Subcutaneous adipose tissue (tissue), 4 donors: ENCODE measurements around the gene VLDLR. TPM values are rescaled to one million over a fixed set of nuclear protein-coding genes. Genes with fewer than 3 reads are reported as not detected.

Experiments
- total RNA-seq, 4 donors: library from RNA; depleted of rRNA; stranded (reverse); fragments of >200 nt; gene quantifications; one replicate each; pipeline ENCODE4 v1.1.0, GENCODE V29; 2016
- TF ChIP-seq, protein P1 (sequence below): fragments of 450-650 bp; IDR thresholded peaks from one replicate; pipeline ENCODE4 v1.5.1; 2016; ENCODE audit warnings: low read depth, mild to moderate bottlenecking, control low read depth, antibody characterized with exemption, moderate library complexity

Gene VLDLR
- total RNA-seq, 4 donors from 2014 or later: 8.8 to 16.0 (median 14.2) TPM

DNA sequence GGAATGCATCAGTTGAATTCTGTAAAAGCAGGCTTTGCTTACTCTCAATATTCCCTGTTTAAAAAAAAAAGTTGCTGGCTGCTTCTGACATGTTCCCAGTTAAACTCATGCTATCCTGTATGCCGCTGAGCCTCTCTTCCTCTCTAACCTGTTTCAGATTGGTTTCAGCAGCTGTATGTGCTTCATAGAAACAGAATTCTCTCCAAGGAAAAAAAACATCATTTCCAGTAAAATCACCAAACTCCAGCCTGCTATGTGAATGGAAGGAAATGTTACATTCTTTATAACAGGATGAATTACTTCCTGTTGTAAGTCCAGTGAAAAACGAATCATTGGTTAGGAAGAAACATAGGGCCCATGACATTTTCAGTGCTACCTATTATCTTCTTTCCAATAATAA, 70.0 kb downstream of the VLDLR start:
- TF ChIP-seq, protein P1, sequence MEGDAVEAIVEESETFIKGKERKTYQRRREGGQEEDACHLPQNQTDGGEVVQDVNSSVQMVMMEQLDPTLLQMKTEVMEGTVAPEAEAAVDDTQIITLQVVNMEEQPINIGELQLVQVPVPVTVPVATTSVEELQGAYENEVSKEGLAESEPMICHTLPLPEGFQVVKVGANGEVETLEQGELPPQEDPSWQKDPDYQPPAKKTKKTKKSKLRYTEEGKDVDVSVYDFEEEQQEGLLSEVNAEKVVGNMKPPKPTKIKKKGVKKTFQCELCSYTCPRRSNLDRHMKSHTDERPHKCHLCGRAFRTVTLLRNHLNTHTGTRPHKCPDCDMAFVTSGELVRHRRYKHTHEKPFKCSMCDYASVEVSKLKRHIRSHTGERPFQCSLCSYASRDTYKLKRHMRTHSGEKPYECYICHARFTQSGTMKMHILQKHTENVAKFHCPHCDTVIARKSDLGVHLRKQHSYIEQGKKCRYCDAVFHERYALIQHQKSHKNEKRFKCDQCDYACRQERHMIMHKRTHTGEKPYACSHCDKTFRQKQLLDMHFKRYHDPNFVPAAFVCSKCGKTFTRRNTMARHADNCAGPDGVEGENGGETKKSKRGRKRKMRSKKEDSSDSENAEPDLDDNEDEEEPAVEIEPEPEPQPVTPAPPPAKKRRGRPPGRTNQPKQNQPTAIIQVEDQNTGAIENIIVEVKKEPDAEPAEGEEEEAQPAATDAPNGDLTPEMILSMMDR: no peak

GRCh38 chr9:2693056-2693455, 71.5 kb downstream of the VLDLR start:
- TF ChIP-seq, protein P1: no peak

GRCh38 chr9:2697492-2697891, 75.9 kb downstream of the VLDLR start:
- TF ChIP-seq, protein P1: no peak

- TF ChIP-seq, protein P1: no peak
Measured at GRCh38 chr9:2700398-2700797, 78.8 kb downstream of the VLDLR start.

DNA sequence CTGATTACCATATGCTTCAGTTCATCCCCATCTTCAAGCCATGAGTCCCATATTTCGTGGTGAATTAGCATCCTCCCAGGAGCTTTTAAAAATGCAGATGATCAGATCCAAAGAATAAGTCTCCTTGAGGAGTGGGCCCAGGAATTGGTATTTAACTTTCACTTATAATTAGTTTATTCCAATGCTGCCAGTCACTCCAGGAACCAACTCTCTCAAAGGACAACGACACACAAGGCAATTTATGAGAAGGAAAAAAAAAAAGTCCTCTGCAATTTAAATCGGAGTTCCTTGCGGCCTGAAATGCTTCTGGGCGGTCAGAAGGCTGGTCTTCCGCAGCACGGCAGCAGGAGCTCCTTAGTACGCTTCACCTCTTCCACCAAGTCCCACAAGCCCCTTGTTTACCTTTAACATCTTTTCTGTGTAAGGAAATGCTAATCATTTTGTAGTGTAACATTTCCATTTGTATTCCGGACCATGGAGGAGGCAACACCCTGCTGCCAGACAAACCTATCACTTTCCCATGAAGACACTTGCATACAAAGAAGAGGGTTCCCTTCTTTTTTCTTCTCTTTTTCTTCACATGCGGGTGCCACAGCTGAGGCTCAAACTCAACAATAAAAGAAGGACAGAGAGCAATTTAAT, 79.4 kb downstream of the VLDLR start:
- TF ChIP-seq, protein P1: no peak

DNA sequence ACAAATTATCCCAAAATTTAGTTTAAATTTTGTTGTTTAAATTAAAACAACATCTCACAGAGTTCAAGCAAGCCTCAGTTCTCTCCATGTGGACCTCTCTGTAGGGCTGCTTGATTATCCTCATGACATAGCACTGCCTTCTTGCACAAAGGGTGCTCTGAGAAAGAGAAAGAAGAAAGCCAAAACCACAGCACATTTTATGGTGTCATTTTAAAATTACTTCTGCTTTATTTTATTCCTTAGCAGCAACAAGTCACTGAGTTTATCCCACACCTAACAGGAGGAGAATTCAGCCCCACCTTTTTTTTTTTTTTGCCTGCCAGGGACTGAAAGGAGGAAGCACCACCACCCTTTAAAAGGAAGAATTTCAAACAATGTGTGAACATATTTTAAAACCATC, 82.9 kb downstream of the VLDLR start:
- TF ChIP-seq, protein P1: no peak

Other genes starting within 250 kb of the VLDLR start
- not detected for gene KCNV2, start 95.7 kb downstream of the VLDLR start, total RNA-seq
- gene PUM3, start 222.3 kb downstream of the VLDLR start, total RNA-seq: 10 to 100 TPM; 22.8 to 39.3 (median 30.2) TPM